Colonic mucosa (tissue), 4 donors: Measurements from ENCODE around the gene ZSWIM1. TPM values are rescaled to one million over a fixed set of nuclear protein-coding genes. Genes with fewer than 3 reads are reported as not detected.

Experiments used
- DNase-seq: peaks from one replicate; pipeline ENCODE4 v3.0.0-alpha.2; 2020
- H3K27ac ChIP-seq: fragments of 200-600 bp; one replicate; pipeline ENCODE4 v1.8.0; 2021
- H3K27me3 ChIP-seq: fragments of 200-600 bp; one replicate; pipeline ENCODE4 v1.8.0; 2021
- H3K36me3 ChIP-seq: fragments of 200-600 bp; one replicate; pipeline ENCODE4 v1.8.0; 2021
- H3K4me1 ChIP-seq: fragments of 200-600 bp; one replicate; pipeline ENCODE4 v1.8.0; 2021; ENCODE audit warnings: mild to moderate bottlenecking
- H3K4me3 ChIP-seq: fragments of 200-600 bp; one replicate; pipeline ENCODE4 v1.8.0; 2021
- H3K9ac ChIP-seq, 2 donors: one replicate each; pipeline ENCODE4 v1.7.0; 2013; ENCODE audit warnings: control low read depth in 2 of 2, low read depth in 2 of 2, low read length in 2 of 2
- H3K9me3 ChIP-seq: fragments of 200-600 bp; one replicate; pipeline ENCODE4 v1.8.0; 2021
- CTCF ChIP-seq: fragments of 200-600 bp; IDR thresholded peaks from one replicate; pipeline ENCODE4 v1.8.0; 2022; ENCODE audit warnings: antibody characterized with exemption, mild to moderate bottlenecking
- intact Hi-C: fragments of 100-400 bp; cut with DNase I; formaldehyde crosslinking; loops from one replicate; pipeline ENCODE4 v1.14.1; 2022
- total RNA-seq, 2 donors: library from RNA; stranded (reverse); fragmentation: NEBNext Ultra II Directional in 1 of 2; extraction: Animal tissue kit (Norgen Biotek cat#: 25700) in 1 of 2; gene quantifications; one replicate each; pipeline ENCODE4 v1.2.1, GENCODE V29; 2021
- donor health status: healthy.
- donor health status: DM: no; HTN: no; CAD: no.
- donor health status: DM: no; HTN: no; CAD: no.

Gene ZSWIM1
- total RNA-seq, 2 donors from 2014 or later = 13.3 to 13.4 TPM

- intact Hi-C loops = no loop called here
- H3K9me3 ChIP-seq = no peaks in the 10 kb centered on the region
- H3K27ac ChIP-seq = peak within 1 kb of the TSS; percentile 75
- H3K27me3 ChIP-seq = no peaks in the 10 kb centered on the region
- H3K36me3 ChIP-seq = no peaks in the 10 kb centered on the region
- peak; percentile 63 for DNase-seq
- H3K9ac ChIP-seq = peak within 1 kb of the TSS; percentile 57 to 74
- H3K4me3 ChIP-seq = peak within 1 kb of the TSS; percentile 46
- no peak for TF ChIP-seq CTCF
- peaks cover 7% of the 10 kb centered on the region for H3K4me1 ChIP-seq
Observed at GRCh38 chr20:45911486-45912343, 30.7 kb downstream of the ZSWIM1 start, which contains the start of gene PLTP. Gene PLTP, minus strand, starts transcription at chr20:45912155. Its CDS starts 703 bp downstream, at chr20:45911452.

GRCh38 chr20:45912344-45912682 lies 31.3 kb downstream of the ZSWIM1 start:
- Histone ChIP-seq H3K9ac (peak overlapping the region; percentile 57 to 74), H3K4me3 (peak overlapping the region; percentile 46), H3K9me3 (no peaks in the 10 kb centered on the region), H3K36me3 (no peaks in the 10 kb centered on the region), H3K27me3 (no peaks in the 10 kb centered on the region), H3K27ac (no peak overlapping the region), H3K4me1 (peaks cover 7% of the 10 kb centered on the region)
- intact Hi-C loops = no loop called here
- no peak for TF ChIP-seq CTCF
- no peak for DNase-seq

GRCh38 chr20:45913116-45913515 lies 32.1 kb downstream of the ZSWIM1 start:
- Histone ChIP-seq H3K9me3 (no peaks in the 10 kb centered on the region), H3K4me3 (no peak overlapping the region), H3K4me1 (peaks cover 7% of the 10 kb centered on the region), H3K27ac (no peak overlapping the region), H3K27me3 (no peaks in the 10 kb centered on the region), H3K36me3 (no peaks in the 10 kb centered on the region), H3K9ac (no peak overlapping the region)
- no peak for DNase-seq
- intact Hi-C loops = no loop called here
- TF ChIP-seq CTCF = no peak

- Histone ChIP-seq H3K4me3 (no peak overlapping the region), H3K36me3 (no peaks in the 10 kb centered on the region), H3K27ac (peak overlapping the region; percentile 75), H3K9ac (peak overlapping the region in 1 of 2 donors; percentile 51), H3K9me3 (no peaks in the 10 kb centered on the region), H3K27me3 (no peaks in the 10 kb centered on the region), H3K4me1 (no peaks in the 10 kb centered on the region)
- DNase-seq = no peak
- intact Hi-C loops = no loop called here
- TF ChIP-seq CTCF = no peak
Observed at GRCh38 chr20:45917790-45918141, 36.7 kb downstream of the ZSWIM1 start.

- H3K4me1 ChIP-seq = no peaks in the 10 kb centered on the region
- H3K36me3 ChIP-seq = no peaks in the 10 kb centered on the region
- DNase-seq = no peak
- H3K27ac ChIP-seq = peak overlapping the region; percentile 75
- TF ChIP-seq CTCF = no peak
- H3K9ac ChIP-seq = peak overlapping the region in 1 of 2 donors; percentile 51
- no peaks in the 10 kb centered on the region for H3K9me3 ChIP-seq
- no peak overlapping the region for H3K4me3 ChIP-seq
- H3K27me3 ChIP-seq = no peaks in the 10 kb centered on the region
- intact Hi-C loops = no loop called here
Observed at GRCh38 chr20:45918182-45918737, 37.2 kb downstream of the ZSWIM1 start.
